Measurements from ENCODE around the gene ECHDC1.

- TF ChIP-seq CTCF (IDR thresholded peaks at IDR 0.05) (no peak), MXD4 (CRISPR knock-in tag; IDR thresholded peaks at IDR 0.05; ENCODE audit: borderline replicate concordance) (no peak), TEAD4 (CRISPR knock-in tag; IDR thresholded peaks at IDR 0.05) (no peak), ZNF121 (CRISPR knock-in tag; IDR thresholded peaks at IDR 0.05) (no peak), ZBTB21 (CRISPR knock-in tag; IDR thresholded peaks at IDR 0.05; ENCODE audit: borderline replicate concordance) (no peak), EMX1 (CRISPR knock-in tag; IDR thresholded peaks at IDR 0.05) (no peak), NFE2L1 (CRISPR knock-in tag; IDR thresholded peaks at IDR 0.05) (peak; percentile 84), CBFB (CRISPR knock-in tag; IDR thresholded peaks at IDR 0.05; ENCODE audit: low read depth) (no peak), MLX (CRISPR knock-in tag; IDR thresholded peaks at IDR 0.05) (no peak)
Observed at GRCh38 chr6:127332383-127332961, 10.9 kb downstream of the ECHDC1 start.
